ENCODE data around the gene APOH. TPM values are rescaled to one million over a fixed set of nuclear protein-coding genes. Genes with fewer than 3 reads are reported as not detected.
"Not testable (repeated sequence)": the region's sequence is repeated elsewhere in the genome, so short reads cannot be mapped to it uniquely, and the experiment has no call there.

APOH gene
- total RNA-seq, 4 donors from 2014 or later, result 1.1 TPM; not detected in 3

DNA sequence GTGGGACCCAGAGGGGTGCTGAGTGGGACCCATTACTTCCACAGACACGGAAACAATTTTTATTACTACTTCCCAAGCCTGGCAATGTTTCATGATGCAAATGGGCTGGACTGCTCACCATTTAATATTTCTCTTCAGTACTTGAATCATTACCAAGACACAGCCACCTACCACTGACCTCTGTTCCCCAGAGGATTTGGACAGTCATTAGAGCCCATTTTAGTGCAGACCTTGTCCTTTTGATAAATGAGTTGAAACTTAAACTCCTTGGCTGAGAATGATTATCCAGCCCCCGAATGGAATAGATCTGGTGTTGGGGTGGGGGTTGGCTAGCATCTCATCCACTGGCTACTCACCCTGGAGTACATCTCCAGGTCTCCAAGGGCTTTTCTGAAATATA is 33.6 kb upstream of the APOH start:
- H3K36me3 ChIP-seq, result no peaks in the 10 kb centered on the region
- DNase-seq, result no peak
- H3K4me1 ChIP-seq, result no peaks in the 10 kb centered on the region
- H3K27me3 ChIP-seq, result no peaks in the 10 kb centered on the region
- H3K27ac ChIP-seq, result no peak overlapping the region
- H3K4me3 ChIP-seq, result no peak overlapping the region
- peaks cover 0 to 4% (median 0%) of the 10 kb centered on the region in 4 donors for H3K9me3 ChIP-seq
- no peak for TF ChIP-seq POLR2A (IDR thresholded peaks at IDR 0.05)
- TF ChIP-seq, protein P1, sequence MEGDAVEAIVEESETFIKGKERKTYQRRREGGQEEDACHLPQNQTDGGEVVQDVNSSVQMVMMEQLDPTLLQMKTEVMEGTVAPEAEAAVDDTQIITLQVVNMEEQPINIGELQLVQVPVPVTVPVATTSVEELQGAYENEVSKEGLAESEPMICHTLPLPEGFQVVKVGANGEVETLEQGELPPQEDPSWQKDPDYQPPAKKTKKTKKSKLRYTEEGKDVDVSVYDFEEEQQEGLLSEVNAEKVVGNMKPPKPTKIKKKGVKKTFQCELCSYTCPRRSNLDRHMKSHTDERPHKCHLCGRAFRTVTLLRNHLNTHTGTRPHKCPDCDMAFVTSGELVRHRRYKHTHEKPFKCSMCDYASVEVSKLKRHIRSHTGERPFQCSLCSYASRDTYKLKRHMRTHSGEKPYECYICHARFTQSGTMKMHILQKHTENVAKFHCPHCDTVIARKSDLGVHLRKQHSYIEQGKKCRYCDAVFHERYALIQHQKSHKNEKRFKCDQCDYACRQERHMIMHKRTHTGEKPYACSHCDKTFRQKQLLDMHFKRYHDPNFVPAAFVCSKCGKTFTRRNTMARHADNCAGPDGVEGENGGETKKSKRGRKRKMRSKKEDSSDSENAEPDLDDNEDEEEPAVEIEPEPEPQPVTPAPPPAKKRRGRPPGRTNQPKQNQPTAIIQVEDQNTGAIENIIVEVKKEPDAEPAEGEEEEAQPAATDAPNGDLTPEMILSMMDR (IDR thresholded peaks at IDR 0.05), result no peak

DNA sequence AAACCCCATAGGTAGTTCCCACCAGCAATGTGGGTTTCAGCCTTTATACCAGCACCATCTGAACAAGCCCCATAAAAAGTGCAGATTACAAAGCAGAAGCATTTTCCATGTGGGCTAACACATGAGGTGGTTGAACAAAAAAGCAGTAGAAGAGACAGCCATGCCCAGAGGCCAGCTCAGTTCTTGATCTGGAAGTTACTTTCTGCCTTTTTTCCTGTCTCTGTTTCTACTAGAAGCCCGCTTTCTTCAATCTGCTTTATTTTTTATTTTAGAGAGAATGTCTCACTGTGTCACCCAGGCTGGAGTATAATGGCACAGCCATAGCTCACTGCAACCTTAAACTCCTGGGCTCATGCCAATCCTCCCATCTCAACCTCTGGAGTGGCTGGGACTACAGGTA is 31.5 kb upstream of the APOH start:
- H3K36me3 ChIP-seq, result no peaks in the 10 kb centered on the region
- no peak for TF ChIP-seq POLR2A (IDR thresholded peaks at IDR 0.05)
- TF ChIP-seq, protein P1 (IDR thresholded peaks at IDR 0.05), result no peak
- H3K27ac ChIP-seq, result no peak overlapping the region
- no peaks in the 10 kb centered on the region for H3K4me1 ChIP-seq
- no peaks in the 10 kb centered on the region for H3K9me3 ChIP-seq
- DNase-seq, result no peak
- no peaks in the 10 kb centered on the region for H3K27me3 ChIP-seq
- no peak overlapping the region for H3K4me3 ChIP-seq

DNA sequence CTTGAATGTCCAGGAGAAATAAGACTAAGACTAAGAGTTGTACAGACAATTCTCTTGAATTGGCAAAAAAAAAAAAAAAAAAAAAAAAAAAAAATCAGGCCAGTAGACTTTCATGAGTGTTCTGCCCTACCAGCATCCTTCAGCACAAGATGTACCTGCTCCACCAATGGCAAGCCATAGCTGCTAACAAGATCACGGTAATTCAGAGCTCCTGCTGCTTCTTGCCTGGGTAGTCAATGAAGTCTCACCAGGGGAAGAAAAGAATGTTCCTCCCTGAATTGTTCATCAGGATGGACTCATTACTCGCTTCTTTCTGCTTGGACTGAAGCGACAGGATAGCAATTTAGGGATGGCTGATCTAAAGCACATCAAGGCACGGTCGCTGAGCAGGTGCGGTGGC is 31.1 kb upstream of the APOH start:
- Histone ChIP-seq H3K4me1 (no peaks in the 10 kb centered on the region), H3K36me3 (no peaks in the 10 kb centered on the region), H3K27ac (no peak overlapping the region), H3K27me3 (no peaks in the 10 kb centered on the region), H3K9me3 (no peaks in the 10 kb centered on the region), H3K4me3 (no peak overlapping the region)
- TF ChIP-seq, protein P1 (IDR thresholded peaks at IDR 0.05), result no peak
- TF ChIP-seq POLR2A (IDR thresholded peaks at IDR 0.05), result no peak
- no peak for DNase-seq

DNA sequence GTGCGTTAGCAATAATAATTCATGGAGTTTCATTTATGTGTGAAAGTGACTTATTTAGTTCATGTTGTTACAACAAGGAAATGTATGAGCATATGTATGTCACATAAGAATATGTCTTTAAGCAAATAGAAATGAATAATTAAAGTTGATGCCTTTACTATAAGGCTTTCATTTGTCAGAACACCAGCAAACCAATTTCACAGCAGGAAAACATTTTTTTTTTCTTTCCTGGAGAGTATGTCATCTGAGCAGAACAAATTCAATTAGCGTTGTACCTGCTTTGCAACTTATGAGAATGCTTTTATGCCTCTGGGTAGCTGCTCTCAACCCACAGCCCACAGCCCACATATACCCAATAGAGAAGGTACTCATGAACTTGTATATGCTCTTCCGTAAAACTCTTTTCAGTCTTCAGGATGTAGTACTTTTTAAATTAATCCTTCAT is 26.3 kb upstream of the APOH start:
- H3K36me3 ChIP-seq, result no peaks in the 10 kb centered on the region
- TF ChIP-seq, protein P1 (IDR thresholded peaks at IDR 0.05), result no peak
- no peak for TF ChIP-seq POLR2A (IDR thresholded peaks at IDR 0.05)
- DNase-seq, result no peak
- H3K27me3 ChIP-seq, result no peaks in the 10 kb centered on the region
- H3K27ac ChIP-seq, result no peak overlapping the region
- no peaks in the 10 kb centered on the region for H3K9me3 ChIP-seq
- H3K4me3 ChIP-seq, result no peak overlapping the region
- no peaks in the 10 kb centered on the region for H3K4me1 ChIP-seq

DNA sequence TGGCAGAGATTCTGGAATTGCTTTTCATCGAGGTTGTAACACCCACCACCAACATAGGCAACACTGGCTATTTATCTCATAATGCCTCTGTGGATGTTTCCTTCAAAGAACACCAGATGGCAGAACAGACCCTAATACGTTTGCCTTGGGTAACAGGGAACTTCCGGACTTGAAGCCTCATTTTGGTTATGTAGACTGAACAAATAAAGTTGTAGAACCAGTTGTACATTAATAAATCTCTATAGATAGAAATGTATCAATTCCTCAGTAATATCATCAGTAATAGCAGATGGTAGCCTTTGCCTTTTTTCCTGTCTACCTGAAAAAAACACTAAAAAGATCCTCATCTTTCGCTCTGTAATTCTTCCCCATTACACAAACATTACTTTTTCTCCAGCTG is 25.9 kb upstream of the APOH start:
- Histone ChIP-seq H3K27me3 (no peaks in the 10 kb centered on the region), H3K4me1 (no peaks in the 10 kb centered on the region), H3K36me3 (no peaks in the 10 kb centered on the region), H3K9me3 (no peaks in the 10 kb centered on the region), H3K27ac (no peak overlapping the region), H3K4me3 (no peak overlapping the region)
- no peak for TF ChIP-seq POLR2A (IDR thresholded peaks at IDR 0.05)
- TF ChIP-seq, protein P1 (IDR thresholded peaks at IDR 0.05), result peak in 5 of 6 experiments; percentile 58 to 90 (median 89)
- peak in 1 of 3 donors; percentile 50 for DNase-seq

DNA sequence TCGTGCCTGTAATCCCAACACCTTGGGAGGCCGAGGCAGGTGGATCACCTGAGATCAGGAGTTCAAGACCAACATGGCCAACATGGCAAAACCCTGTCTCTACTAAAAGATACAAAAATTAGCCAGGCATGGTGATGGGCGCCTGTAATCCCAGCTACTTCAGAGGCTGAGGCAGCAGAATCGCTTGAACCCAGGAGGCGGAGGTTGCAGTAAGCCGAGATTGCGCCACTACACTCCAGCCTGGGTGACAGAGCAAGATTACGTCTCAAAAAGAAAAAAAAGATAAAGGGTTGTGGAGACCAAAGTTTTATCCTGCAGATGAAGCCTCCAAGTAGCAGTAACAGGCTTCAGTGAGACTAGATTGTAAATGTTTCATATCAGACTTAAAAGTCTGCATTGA is 24.2 kb upstream of the APOH start:
- DNase-seq, H3K27me3 ChIP-seq, H3K36me3 ChIP-seq, H3K27ac ChIP-seq, H3K4me3 ChIP-seq, H3K4me1 ChIP-seq, H3K9me3 ChIP-seq: not testable (repeated sequence)
